ENCODE measurements around the gene ADD3.

Gene ADD3

GRCh38 chr10:110181911-110182310, 174.1 kb downstream of the ADD3 start:
- DNase-seq (ENCODE audit: low read depth) = no peak

- DNase-seq (ENCODE audit: low read depth) = no peak
Observed at GRCh38 chr10:110184398-110184797, 176.6 kb downstream of the ADD3 start.
